GM18861 (cell line): Measurements from ENCODE around the gene KLHL21.

ENCODE experiments used
- ATAC-seq: cut with Tn5 transposase; IDR thresholded peaks from one replicate; pipeline ENCODE4 v1.9.1; 2021; ENCODE audit not compliant: unreplicated experiment

Gene KLHL21

GRCh38 chr1:6554907-6555778 lies 47.5 kb downstream of the KLHL21 start, which contains the start of gene TAS1R1:
TAS1R1 (plus strand) TSS chr1:6555307; CDS start chr1:6555374, 67 bp downstream.
- ATAC-seq, result no peak

GRCh38 chr1:6554031-6554906 lies 48.4 kb downstream of the KLHL21 start, which contains the start of gene NOL9:
NOL9 (minus strand) TSS chr1:6554513; CDS start chr1:6554502, 11 bp downstream.
- ATAC-seq, result peak; percentile 91

- ATAC-seq, result no peak
Measured at GRCh38 chr1:6547301-6547700, 55.4 kb downstream of the KLHL21 start.

DNA sequence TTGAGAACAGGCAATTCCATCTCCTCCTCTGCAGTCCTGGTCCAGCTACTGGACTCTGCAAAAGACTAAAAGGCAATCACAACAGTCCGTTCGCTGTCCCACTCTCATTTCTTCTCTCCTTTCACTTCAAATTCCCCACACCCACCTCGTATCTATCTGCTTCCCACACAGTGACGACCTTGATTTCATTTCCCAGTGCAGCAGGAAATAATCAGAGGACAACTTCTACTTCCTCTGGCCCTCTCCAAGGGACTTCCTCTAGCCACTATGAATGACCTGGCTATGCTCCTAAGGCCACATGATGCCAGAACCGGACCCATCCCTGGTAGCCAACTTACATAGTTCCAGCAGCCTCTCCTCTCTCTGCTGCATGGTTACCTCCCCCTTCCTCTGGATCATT lies 56.3 kb downstream of the KLHL21 start:
- ATAC-seq, result no peak

DNA sequence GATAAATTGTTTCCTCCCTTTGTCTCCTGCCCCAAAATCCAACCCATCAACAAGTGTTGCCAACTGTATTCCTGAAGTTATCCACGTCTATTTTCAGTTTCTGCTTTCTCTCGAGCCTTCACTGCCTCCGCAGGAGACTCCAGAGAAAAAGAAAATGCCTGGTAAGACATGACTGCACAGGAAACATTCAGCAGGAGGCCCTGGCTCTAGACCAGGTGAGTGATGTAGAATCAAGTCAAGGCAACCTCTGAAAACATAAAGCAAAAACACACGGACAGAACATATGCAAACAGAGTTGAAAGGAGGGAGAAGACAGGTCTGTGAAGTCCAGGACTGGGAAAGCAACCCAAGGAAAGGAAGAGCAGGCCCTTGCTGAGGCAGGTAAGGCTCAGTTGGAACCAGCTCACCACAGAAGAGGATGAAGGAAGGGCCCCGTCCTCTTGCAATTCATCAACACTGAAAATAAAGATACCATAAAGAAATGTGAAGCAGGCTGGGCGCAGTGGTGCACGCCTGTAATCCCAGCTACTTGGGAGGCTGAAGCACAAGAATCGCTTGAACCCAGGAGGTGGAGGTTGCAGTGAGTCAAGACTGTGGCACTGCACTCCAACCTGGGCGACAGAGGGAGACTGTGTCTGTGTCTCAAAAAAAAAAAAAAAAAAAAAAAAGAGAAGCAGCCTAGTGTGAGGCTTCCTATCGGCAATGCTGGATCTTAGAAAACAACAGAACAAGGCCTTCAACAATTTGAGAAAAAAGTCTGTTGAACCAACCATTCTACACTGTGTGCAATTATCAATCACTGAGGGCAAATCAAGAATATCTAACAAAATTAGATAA lies 57.2 kb downstream of the KLHL21 start:
- ATAC-seq, result no peak

DNA sequence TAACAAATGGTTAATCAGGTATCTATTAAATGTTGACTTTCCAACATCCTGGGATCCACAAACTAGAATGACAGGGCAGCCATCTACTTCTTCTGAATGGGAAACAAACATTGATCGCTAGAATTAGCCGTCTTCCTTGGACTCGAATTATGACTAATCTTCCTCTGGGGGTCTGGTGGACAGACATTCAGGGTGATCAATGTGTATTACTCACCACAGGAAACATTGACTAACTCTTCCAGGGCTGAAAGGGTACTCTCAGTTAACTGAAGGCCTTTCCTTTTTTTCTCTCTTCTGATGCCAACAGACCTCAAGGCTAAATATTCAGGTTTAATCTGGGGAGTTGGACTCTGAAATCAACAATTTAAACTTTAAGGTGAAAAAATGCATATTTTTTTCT lies 57.8 kb downstream of the KLHL21 start:
- ATAC-seq, result no peak
